ENCODE data around the gene MMD2. TPM values are rescaled to one million over a fixed set of nuclear protein-coding genes. Genes with fewer than 3 reads are reported as not detected.

The MMD2 gene
- polyA plus RNA-seq, 2 of the 4 experiments (the other 2 are of a cell fraction), result not detected

DNA sequence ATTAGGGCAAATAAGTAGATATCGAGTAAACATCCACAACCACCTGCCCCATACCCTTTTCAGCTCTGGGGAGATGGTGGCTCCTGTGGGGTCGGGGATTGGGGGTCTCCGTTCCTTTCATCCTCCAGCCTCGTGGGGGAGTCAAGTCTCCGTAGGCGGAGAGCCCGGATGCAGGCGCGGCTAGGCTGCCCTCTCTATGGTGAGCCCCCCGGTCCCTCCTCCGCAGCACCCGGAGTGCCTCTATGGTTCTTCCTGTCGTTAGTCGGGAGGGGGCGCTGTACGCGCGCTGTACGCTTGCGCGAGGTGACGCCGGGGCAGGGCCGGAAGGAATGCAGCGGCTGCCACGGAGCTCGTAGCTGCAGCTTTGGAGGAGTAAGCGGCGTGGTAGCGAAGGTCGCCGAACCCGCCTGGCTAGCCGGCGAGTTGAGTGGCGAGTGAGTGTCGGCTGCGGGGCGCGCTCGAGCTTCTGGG, 14.8 kb upstream of the MMD2 start:
- ChIA-PET CTCF (interaction anchor here (0.6 to 2.0 kb wide), 39 partner anchors 8 to 673 kb away, joined by 3 to 21 read pairs (median 4); partner anchors contain the start of genes MMD2 and WIPI2), POLR2A (interaction anchor here (0.6 to 1.2 kb wide), 6 partner anchors 72 to 198 kb away, joined by 3 to 5 read pairs (median 4); partner anchors contain the start of genes AP5Z1 and RBAK)
- Histone ChIP-seq H3K27ac (peak overlapping the region; percentile 92 to 95), H3K4me1 (peaks cover 9% of the 10 kb centered on the region; the same call in 1 of the 3 replicates), H3K4me3 (peak overlapping the region; percentile 87), H3K9me3 (no peaks in the 10 kb centered on the region), H3K4me2 (peak overlapping the region; percentile 77)
- no peak for TF ChIP-seq EHF (CRISPR knock-in tag; IDR thresholded peaks at IDR 0.05)
- TF ChIP-seq POLR2A (IDR thresholded peaks at IDR 0.05; ENCODE audit: low read length), result peak; percentile 94
- TF ChIP-seq RFX5 (IDR thresholded peaks at IDR 0.05), result no peak
- TF ChIP-seq EP300 (IDR thresholded peaks at IDR 0.05), result no peak
- no peak for TF ChIP-seq HOXA7 (CRISPR knock-in tag; IDR thresholded peaks at IDR 0.05)
- TF ChIP-seq, protein P1, sequence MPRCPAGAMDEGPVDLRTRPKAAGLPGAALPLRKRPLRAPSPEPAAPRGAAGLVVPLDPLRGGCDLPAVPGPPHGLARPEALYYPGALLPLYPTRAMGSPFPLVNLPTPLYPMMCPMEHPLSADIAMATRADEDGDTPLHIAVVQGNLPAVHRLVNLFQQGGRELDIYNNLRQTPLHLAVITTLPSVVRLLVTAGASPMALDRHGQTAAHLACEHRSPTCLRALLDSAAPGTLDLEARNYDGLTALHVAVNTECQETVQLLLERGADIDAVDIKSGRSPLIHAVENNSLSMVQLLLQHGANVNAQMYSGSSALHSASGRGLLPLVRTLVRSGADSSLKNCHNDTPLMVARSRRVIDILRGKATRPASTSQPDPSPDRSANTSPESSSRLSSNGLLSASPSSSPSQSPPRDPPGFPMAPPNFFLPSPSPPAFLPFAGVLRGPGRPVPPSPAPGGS (IDR thresholded peaks at IDR 0.05), result peak; percentile 41; the same call in 1 of the 3 replicates
- no peak for TF ChIP-seq CHD2 (IDR thresholded peaks at IDR 0.05; ENCODE audit: low read length, partially characterized antibody)
- TF ChIP-seq FOXS1 (CRISPR knock-in tag; IDR thresholded peaks at IDR 0.05), result no peak
- TF ChIP-seq JUN (IDR thresholded peaks at IDR 0.05), result peak in 1 of 2 experiments; percentile 64; a peak in 3 of 5 replicates
- TF ChIP-seq, protein P2, sequence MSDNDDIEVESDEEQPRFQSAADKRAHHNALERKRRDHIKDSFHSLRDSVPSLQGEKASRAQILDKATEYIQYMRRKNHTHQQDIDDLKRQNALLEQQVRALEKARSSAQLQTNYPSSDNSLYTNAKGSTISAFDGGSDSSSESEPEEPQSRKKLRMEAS (IDR thresholded peaks at IDR 0.05), result peak; percentile 54
- TF ChIP-seq MAZ (IDR thresholded peaks at IDR 0.05; ENCODE audit: borderline replicate concordance, low read depth, low read length), result peak; percentile 86; the same call in 1 of the 2 replicates
- TF ChIP-seq HEYL (CRISPR knock-in tag; IDR thresholded peaks at IDR 0.05), result no peak
- no peak for TF ChIP-seq HOXB5 (CRISPR knock-in tag; IDR thresholded peaks at IDR 0.05)
- peak; percentile 67 for TF ChIP-seq RAD21 (conservative IDR thresholded peaks at IDR 0.05 in 1 of 2, IDR thresholded peaks at IDR 0.05 in 1 of 2)
- TF ChIP-seq, protein P3, sequence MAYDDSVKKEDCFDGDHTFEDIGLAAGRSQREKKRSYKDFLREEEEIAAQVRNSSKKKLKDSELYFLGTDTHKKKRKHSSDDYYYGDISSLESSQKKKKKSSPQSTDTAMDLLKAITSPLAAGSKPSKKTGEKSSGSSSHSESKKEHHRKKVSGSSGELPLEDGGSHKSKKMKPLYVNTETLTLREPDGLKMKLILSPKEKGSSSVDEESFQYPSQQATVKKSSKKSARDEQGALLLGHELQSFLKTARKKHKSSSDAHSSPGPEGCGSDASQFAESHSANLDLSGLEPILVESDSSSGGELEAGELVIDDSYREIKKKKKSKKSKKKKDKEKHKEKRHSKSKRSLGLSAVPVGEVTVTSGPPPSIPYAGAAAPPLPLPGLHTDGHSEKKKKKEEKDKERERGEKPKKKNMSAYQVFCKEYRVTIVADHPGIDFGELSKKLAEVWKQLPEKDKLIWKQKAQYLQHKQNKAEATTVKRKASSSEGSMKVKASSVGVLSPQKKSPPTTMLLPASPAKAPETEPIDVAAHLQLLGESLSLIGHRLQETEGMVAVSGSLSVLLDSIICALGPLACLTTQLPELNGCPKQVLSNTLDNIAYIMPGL (CRISPR knock-in tag; IDR thresholded peaks at IDR 0.05; ENCODE audit: borderline replicate concordance), result no peak
- TF ChIP-seq, protein P4, sequence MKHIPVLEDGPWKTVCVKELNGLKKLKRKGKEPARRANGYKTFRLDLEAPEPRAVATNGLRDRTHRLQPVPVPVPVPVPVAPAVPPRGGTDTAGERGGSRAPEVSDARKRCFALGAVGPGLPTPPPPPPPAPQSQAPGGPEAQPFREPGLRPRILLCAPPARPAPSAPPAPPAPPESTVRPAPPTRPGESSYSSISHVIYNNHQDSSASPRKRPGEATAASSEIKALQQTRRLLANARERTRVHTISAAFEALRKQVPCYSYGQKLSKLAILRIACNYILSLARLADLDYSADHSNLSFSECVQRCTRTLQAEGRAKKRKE (CRISPR knock-in tag; IDR thresholded peaks at IDR 0.05; ENCODE audit: low read depth), result no peak
- no peak for TF ChIP-seq NPAS2 (CRISPR knock-in tag; IDR thresholded peaks at IDR 0.05; ENCODE audit: borderline replicate concordance)
- TF ChIP-seq, protein P5, sequence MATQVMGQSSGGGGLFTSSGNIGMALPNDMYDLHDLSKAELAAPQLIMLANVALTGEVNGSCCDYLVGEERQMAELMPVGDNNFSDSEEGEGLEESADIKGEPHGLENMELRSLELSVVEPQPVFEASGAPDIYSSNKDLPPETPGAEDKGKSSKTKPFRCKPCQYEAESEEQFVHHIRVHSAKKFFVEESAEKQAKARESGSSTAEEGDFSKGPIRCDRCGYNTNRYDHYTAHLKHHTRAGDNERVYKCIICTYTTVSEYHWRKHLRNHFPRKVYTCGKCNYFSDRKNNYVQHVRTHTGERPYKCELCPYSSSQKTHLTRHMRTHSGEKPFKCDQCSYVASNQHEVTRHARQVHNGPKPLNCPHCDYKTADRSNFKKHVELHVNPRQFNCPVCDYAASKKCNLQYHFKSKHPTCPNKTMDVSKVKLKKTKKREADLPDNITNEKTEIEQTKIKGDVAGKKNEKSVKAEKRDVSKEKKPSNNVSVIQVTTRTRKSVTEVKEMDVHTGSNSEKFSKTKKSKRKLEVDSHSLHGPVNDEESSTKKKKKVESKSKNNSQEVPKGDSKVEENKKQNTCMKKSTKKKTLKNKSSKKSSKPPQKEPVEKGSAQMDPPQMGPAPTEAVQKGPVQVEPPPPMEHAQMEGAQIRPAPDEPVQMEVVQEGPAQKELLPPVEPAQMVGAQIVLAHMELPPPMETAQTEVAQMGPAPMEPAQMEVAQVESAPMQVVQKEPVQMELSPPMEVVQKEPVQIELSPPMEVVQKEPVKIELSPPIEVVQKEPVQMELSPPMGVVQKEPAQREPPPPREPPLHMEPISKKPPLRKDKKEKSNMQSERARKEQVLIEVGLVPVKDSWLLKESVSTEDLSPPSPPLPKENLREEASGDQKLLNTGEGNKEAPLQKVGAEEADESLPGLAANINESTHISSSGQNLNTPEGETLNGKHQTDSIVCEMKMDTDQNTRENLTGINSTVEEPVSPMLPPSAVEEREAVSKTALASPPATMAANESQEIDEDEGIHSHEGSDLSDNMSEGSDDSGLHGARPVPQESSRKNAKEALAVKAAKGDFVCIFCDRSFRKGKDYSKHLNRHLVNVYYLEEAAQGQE (IDR thresholded peaks at IDR 0.05), result no peak
- TF ChIP-seq ZFP36 (IDR thresholded peaks at IDR 0.05; ENCODE audit: borderline replicate concordance, partially characterized antibody), result no peak
- TF ChIP-seq, protein P6, sequence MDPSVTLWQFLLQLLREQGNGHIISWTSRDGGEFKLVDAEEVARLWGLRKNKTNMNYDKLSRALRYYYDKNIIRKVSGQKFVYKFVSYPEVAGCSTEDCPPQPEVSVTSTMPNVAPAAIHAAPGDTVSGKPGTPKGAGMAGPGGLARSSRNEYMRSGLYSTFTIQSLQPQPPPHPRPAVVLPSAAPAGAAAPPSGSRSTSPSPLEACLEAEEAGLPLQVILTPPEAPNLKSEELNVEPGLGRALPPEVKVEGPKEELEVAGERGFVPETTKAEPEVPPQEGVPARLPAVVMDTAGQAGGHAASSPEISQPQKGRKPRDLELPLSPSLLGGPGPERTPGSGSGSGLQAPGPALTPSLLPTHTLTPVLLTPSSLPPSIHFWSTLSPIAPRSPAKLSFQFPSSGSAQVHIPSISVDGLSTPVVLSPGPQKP (IDR thresholded peaks at IDR 0.05; ENCODE audit: low read depth, low read length), result no peak
- peak; percentile 52 for TF ChIP-seq SMC3 (IDR thresholded peaks at IDR 0.05)
- no peak for TF ChIP-seq BHLHE40 (IDR thresholded peaks at IDR 0.05; ENCODE audit: low read depth, low read length)
- 0 out of 2 replicates have a peak, but pooled peaks have one; percentile 24 for TF ChIP-seq TFCP2L1 (CRISPR knock-in tag; IDR thresholded peaks at IDR 0.05)
- TF ChIP-seq, protein P7, sequence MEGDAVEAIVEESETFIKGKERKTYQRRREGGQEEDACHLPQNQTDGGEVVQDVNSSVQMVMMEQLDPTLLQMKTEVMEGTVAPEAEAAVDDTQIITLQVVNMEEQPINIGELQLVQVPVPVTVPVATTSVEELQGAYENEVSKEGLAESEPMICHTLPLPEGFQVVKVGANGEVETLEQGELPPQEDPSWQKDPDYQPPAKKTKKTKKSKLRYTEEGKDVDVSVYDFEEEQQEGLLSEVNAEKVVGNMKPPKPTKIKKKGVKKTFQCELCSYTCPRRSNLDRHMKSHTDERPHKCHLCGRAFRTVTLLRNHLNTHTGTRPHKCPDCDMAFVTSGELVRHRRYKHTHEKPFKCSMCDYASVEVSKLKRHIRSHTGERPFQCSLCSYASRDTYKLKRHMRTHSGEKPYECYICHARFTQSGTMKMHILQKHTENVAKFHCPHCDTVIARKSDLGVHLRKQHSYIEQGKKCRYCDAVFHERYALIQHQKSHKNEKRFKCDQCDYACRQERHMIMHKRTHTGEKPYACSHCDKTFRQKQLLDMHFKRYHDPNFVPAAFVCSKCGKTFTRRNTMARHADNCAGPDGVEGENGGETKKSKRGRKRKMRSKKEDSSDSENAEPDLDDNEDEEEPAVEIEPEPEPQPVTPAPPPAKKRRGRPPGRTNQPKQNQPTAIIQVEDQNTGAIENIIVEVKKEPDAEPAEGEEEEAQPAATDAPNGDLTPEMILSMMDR (IDR thresholded peaks at IDR 0.05), result peak; percentile 85
- TF ChIP-seq, protein P8, sequence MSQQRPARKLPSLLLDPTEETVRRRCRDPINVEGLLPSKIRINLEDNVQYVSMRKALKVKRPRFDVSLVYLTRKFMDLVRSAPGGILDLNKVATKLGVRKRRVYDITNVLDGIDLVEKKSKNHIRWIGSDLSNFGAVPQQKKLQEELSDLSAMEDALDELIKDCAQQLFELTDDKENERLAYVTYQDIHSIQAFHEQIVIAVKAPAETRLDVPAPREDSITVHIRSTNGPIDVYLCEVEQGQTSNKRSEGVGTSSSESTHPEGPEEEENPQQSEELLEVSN (IDR thresholded peaks at IDR 0.05; ENCODE audit: borderline replicate concordance, low read depth), result no peak
- TF ChIP-seq MYC (IDR thresholded peaks at IDR 0.05; ENCODE audit: borderline replicate concordance, low read length), result peak; percentile 23; the same call in 1 of the 2 replicates
- no peak for TF ChIP-seq FOSL2 (IDR thresholded peaks at IDR 0.05)
- TF ChIP-seq FOSL2 (CRISPR knock-in tag; IDR thresholded peaks at IDR 0.05), result no peak
- ATAC-seq (peak; percentile 96 to 98), FAIRE-seq (no peak), DNase-seq (ENCODE audit: low read depth in 1 of 2, low spot score in 1 of 2) (peak; percentile 74 to 95)
- 3% methylated on average over 30 of the region's 41 CpGs for WGBS (ENCODE audit: missing lambda C conversion rate)

Data from A549 (cell line).